ENCODE data around the gene MOSPD3. TPM values are rescaled to one million over a fixed set of nuclear protein-coding genes. Genes with fewer than 3 reads are reported as not detected.

MOSPD3 gene
- total and polyA plus RNA-seq, 2 of the 8 experiments (the other 6 are each of a cell fraction or from before 2014, with no cell fraction given) = 20.7 to 21.4 TPM

DNA sequence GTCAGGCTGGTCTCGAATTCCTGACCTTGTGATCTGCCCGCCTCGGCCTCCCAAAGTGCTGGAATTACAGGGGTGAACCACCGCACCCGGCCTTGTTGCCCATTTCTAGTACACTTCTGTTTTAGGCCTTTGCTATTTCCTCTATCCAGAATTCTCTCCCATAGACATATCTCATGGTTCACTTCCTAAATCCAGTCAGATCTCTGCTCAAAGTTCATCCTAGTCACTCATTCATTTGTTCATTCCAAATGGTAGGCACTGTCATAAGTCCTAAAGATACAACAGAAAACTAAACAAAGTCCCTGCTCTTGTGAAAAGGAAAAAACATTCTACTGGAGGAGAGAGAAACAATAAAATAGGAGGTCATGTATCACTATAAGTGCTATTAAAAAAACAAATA is 2.4 kb upstream of the MOSPD3 start:
- 91% methylated on average over 5 of the region's 5 CpGs; no CpG with 5 or more reads in 1 of the 2 experiments for WGBS, 2 experiments (ENCODE audit: extremely low coverage in 1 of 2, insufficient coverage in 1 of 2, insufficient read length in 1 of 2, insufficient replicate concordance in 2 of 2, low coverage in 1 of 2, low lambda C conversion rate in 2 of 2, missing lambda C conversion rate in 1 of 2)
- no peak overlapping the region for H3K27ac ChIP-seq (ENCODE audit: low read depth, low read length)
- H3K23ac ChIP-seq (ENCODE audit: insufficient read length) = no peak overlapping the region
- H2BK20ac ChIP-seq (ENCODE audit: low read length) = no peak overlapping the region
- ChIA-PET CTCF (ENCODE audit: partially characterized antibody) (interaction anchor here (8.8 kb wide), 1 partner anchor 19 kb away, joined by 73 read pairs; no protein-coding TSS in a partner anchor), POLR2A (ENCODE audit: partially characterized antibody) (interaction anchor here (1.5 kb wide), 1 partner anchor 26 kb away, joined by 4 read pairs; no protein-coding TSS in a partner anchor)
- no peak overlapping the region for H3K9ac ChIP-seq (replicated peaks in 1 of 4; ENCODE audit: extremely low read depth in 1 of 4, low read depth in 3 of 4, low read length in 3 of 4)
- no peak overlapping the region for H2BK5ac ChIP-seq (ENCODE audit: low read depth, low read length)
- H3K9me3 ChIP-seq (ENCODE audit: insufficient read depth in 2 of 2, low read depth in 1 of 2, low read length in 1 of 2) = no peaks in the 10 kb centered on the region
- H4K20me1 ChIP-seq (replicated peaks in 1 of 2; ENCODE audit: control insufficient read depth in 1 of 2, insufficient read depth in 2 of 2, low read length in 2 of 2) = peaks cover 0 to 2% of the 10 kb centered on the region in 2 experiments
- no peak overlapping the region for H2AFZ ChIP-seq (ENCODE audit: low read length)
- peaks cover 15% of the 10 kb centered on the region for H3K23me2 ChIP-seq (ENCODE audit: low read depth, low read length)
- H4K8ac ChIP-seq (ENCODE audit: extremely low read depth, insufficient read depth, low read length) = no peak overlapping the region
- H3K4me2 ChIP-seq (ENCODE audit: insufficient read depth in 1 of 2, low read depth in 2 of 2, low read length in 2 of 2) = no peak overlapping the region
- no peaks in the 10 kb centered on the region for H3K79me1 ChIP-seq (ENCODE audit: low read depth, low read length)
- H3K4me3 ChIP-seq (ENCODE audit: extremely low read depth in 1 of 4, insufficient read depth in 2 of 4, low read depth in 3 of 4, low read length in 4 of 4) = no peak overlapping the region
- DNase-seq (ENCODE audit: low read depth in 1 of 2, low spot score in 2 of 2) (no peak), FAIRE-seq (no peak)
- peaks cover 0 to 7% (median under 1%) of the 10 kb centered on the region in 4 experiments; a peak in 3 of 8 replicates for H3K36me3 ChIP-seq (ENCODE audit: control insufficient read depth in 2 of 4, insufficient read depth in 4 of 4, low read length in 3 of 4)
- no peak overlapping the region for H2AK5ac ChIP-seq (ENCODE audit: low read depth, low read length)
- no peak overlapping the region for H3K56ac ChIP-seq (replicated peaks; ENCODE audit: insufficient read length, low read depth, low read length)
- H3K18ac ChIP-seq (ENCODE audit: extremely low read depth, low read length) = no peak overlapping the region
- peaks cover 0 to 10% (median 4%) of the 10 kb centered on the region in 4 experiments; a peak in 2 of 7 replicates for H3K27me3 ChIP-seq (replicated peaks in 1 of 4; ENCODE audit: control insufficient read depth in 3 of 4, extremely low read depth in 1 of 4, insufficient read depth in 3 of 4, low read length in 3 of 4)
- no peak overlapping the region for H4K91ac ChIP-seq (replicated peaks; ENCODE audit: insufficient read length, low read length)
- no peak overlapping the region for H2BK120ac ChIP-seq (replicated peaks; ENCODE audit: low read depth, low read length)
- H2BK12ac ChIP-seq (ENCODE audit: low read depth, low read length) = no peak overlapping the region
- no peak overlapping the region for H3K14ac ChIP-seq (ENCODE audit: insufficient read length)
- H3K79me2 ChIP-seq (ENCODE audit: control insufficient read depth in 1 of 2, insufficient read depth in 2 of 2, low read length in 2 of 2) = no peaks in the 10 kb centered on the region
- H2BK15ac ChIP-seq (ENCODE audit: low read length) = no peak overlapping the region
- H3K4ac ChIP-seq (replicated peaks; ENCODE audit: insufficient read length, low read depth, low read length) = no peak overlapping the region
- H4K5ac ChIP-seq (ENCODE audit: insufficient read length, low read depth, low read length) = no peak overlapping the region
- peaks cover 0 to 16% (median 7%) of the 10 kb centered on the region in 4 experiments; a peak in 4 of 7 replicates for H3K4me1 ChIP-seq (replicated peaks in 1 of 4; ENCODE audit: control insufficient read depth in 3 of 4, insufficient read depth in 4 of 4, low read length in 3 of 4)
- no peak for TF ChIP-seq TBP (IDR thresholded peaks at IDR 0.05; ENCODE audit: low read depth, low read length)
- no peak for TF ChIP-seq GTF2F1 (IDR thresholded peaks at IDR 0.05; ENCODE audit: borderline replicate concordance, low read depth, low read length)
- TF ChIP-seq SP2 (IDR thresholded peaks at IDR 0.05; ENCODE audit: low read length) = no peak
- no peak for TF ChIP-seq TAF1 (IDR thresholded peaks at IDR 0.05; ENCODE audit: low read depth, low read length)
- no peak for TF ChIP-seq RXRA (IDR thresholded peaks at IDR 0.05; ENCODE audit: insufficient read depth, low read depth, low read length)
- TF ChIP-seq NRF1 (IDR thresholded peaks at IDR 0.05; ENCODE audit: low read depth, low read length) = no peak
- TF ChIP-seq CEBPB (IDR thresholded peaks at IDR 0.05; ENCODE audit: low read depth, low read length) = no peak
